GM12878 (cell line): ENCODE measurements around the gene CTRB1. TPM values are rescaled to one million over a fixed set of nuclear protein-coding genes. Genes with fewer than 3 reads are reported as not detected.

Source experiments
- ATAC-seq: fragments of 200-7000 bp; cut with Tn5 transposase; 3 replicates; pipeline ENCODE4 v1.9.1; 2020; ENCODE audit warnings: mild to moderate bottlenecking, moderate library complexity
- BruUV-seq: library from RNA; stranded (reverse); fragments of 400-500 nt; replicated peaks from 2 replicates; lab custom pipeline; 2021; lab: Mats Ljungman, UMichigan
- CTCF ChIA-PET: fragments of 300-600 bp; sonication (Branson Sonifier 250); formaldehyde crosslinking; extraction: SDS; loops from one replicate; lab custom pipeline; 2021; ENCODE audit warnings: inconsistent platforms; lab: Yijun Ruan, JAX
- POLR2A ChIA-PET: fragments of 350-600 bp; formaldehyde crosslinking; extraction: SDS; loops from one replicate; lab custom pipeline; 2021; ENCODE audit warnings: inconsistent platforms; lab: Charles Lee
- RAD21 ChIA-PET: fragments of 300-600 bp; sonication (Branson Sonifier 250); formaldehyde crosslinking; loops from one replicate; lab custom pipeline; 2023; ENCODE audit warnings: antibody characterized with exemption; ENCODE audit not compliant: unreplicated experiment; lab: Charles Lee
- SMC1A ChIA-PET: fragments of 300-600 bp; sonication (Branson Sonifier 250); formaldehyde crosslinking; loops from one replicate; lab custom pipeline; 2023; ENCODE audit not compliant: unreplicated experiment, uncharacterized antibody; lab: Charles Lee
- DNase-seq: peaks from one replicate; pipeline ENCODE4 v3.0.0-alpha.2; 2011; ENCODE audit warnings: low read depth, low spot score
- FAIRE-seq: peaks from 3 replicates; lab custom pipeline; 2011; peaks lifted over from hg19 to GRCh38; lab: Jason Lieb, UNC
- H2AFZ ChIP-seq: 2 replicates; pipeline ENCODE4 v1.6.0; 2011; ENCODE audit warnings: low read depth, low read length, control low read depth; ENCODE audit not compliant: control insufficient read depth
- H3K27ac ChIP-seq: 2 replicates; pipeline ENCODE4 v1.5.1; 2011; ENCODE audit warnings: control low read depth; ENCODE audit not compliant: control insufficient read depth, insufficient read depth
- H3K27me3 ChIP-seq, 2 experiments: replicated peaks in 1 of 2; 2 replicates each; pipeline versions ENCODE4 v1.6.0 to v1.6.1; 2011; ENCODE audit warnings: low read length in 1 of 2; ENCODE audit not compliant: control insufficient read depth in 2 of 2, insufficient read depth in 2 of 2
- H3K36me3 ChIP-seq, 2 experiments: 2 replicates each; pipeline ENCODE4 v1.5.1; 2011; ENCODE audit warnings: low read length in 1 of 2; ENCODE audit not compliant: control insufficient read depth in 2 of 2, insufficient read depth in 2 of 2
- H3K4me1 ChIP-seq: 2 replicates; pipeline ENCODE4 v1.6.1; 2011; ENCODE audit warnings: mild to moderate bottlenecking, low read length, moderate library complexity, mixed read lengths; ENCODE audit not compliant: control insufficient read depth, insufficient read depth
- H3K4me2 ChIP-seq: 2 replicates; pipeline ENCODE4 v1.6.0; 2011; ENCODE audit warnings: control low read depth; ENCODE audit not compliant: control insufficient read depth, insufficient read depth
- H3K4me3 ChIP-seq: fragments of 200-600 bp; sonication (generic); 2 replicates; pipeline ENCODE4 v1.5.1; 2016
- H3K79me2 ChIP-seq: 2 replicates; pipeline ENCODE4 v1.6.0; 2011; ENCODE audit warnings: low read length; ENCODE audit not compliant: control insufficient read depth, insufficient read depth
- H3K9ac ChIP-seq: 2 replicates; pipeline ENCODE4 v1.8.0; 2011; ENCODE audit warnings: low read length, control low read depth, mixed read lengths; ENCODE audit not compliant: control insufficient read depth, insufficient read depth
- H3K9me3 ChIP-seq: replicated peaks from 3 replicates; pipeline ENCODE4 v1.5.1; 2011; ENCODE audit warnings: mild to moderate bottlenecking, low read length; ENCODE audit not compliant: control insufficient read depth, insufficient read depth
- H4K20me1 ChIP-seq: 2 replicates; pipeline ENCODE4 v1.6.0; 2011; ENCODE audit not compliant: control insufficient read depth, insufficient read depth
- DPF2 ChIP-seq: fragments of 450-650 bp; IDR thresholded peaks from 2 replicates; pipeline ENCODE4 v1.6.1; 2017; ENCODE audit warnings: mild to moderate bottlenecking
- HDAC6 ChIP-seq: fragments of 200-600 bp; sonication (generic); IDR thresholded peaks from one replicate; pipeline ENCODE4 v1.8.0; 2017; ENCODE audit warnings: antibody characterized with exemption; ENCODE audit not compliant: unreplicated experiment
- MXI1 ChIP-seq: fragments of 150-350 bp; IDR thresholded peaks from 2 replicates; pipeline ENCODE4 v1.6.1; 2011; ENCODE audit warnings: low read depth, mild to moderate bottlenecking, inconsistent platforms, low read length, improper control_type of control experiment
- POLR2A ChIP-seq: IDR thresholded peaks from 2 replicates; pipeline ENCODE4 v1.6.1; 2011; ENCODE audit warnings: low read depth, mild to moderate bottlenecking, low read length
- RAD51 ChIP-seq: fragments of 450-650 bp; IDR thresholded peaks from 2 replicates; pipeline ENCODE4 v1.6.1; 2016; ENCODE audit warnings: moderate library complexity, mild to moderate bottlenecking, inconsistent platforms
- SMAD1 ChIP-seq: fragments of 450-650 bp; IDR thresholded peaks from 2 replicates; pipeline ENCODE4 v1.6.1; 2018; ENCODE audit warnings: mild to moderate bottlenecking, low read depth; ENCODE audit not compliant: partially characterized antibody
- SP1 ChIP-seq: IDR thresholded peaks from one replicate; pipeline ENCODE4 v1.6.1; 2011; ENCODE audit warnings: low read depth, low read length
- ZNF384 ChIP-seq: IDR thresholded peaks from 2 replicates; pipeline ENCODE4 v1.6.1; 2012; ENCODE audit warnings: low read depth, mild to moderate bottlenecking, low read length, improper control_type of control experiment, borderline replicate concordance
- WGBS: methylation state at CpG from one replicate; pipeline ENCODE4 v1.1.6; 2016; ENCODE audit warnings: low lambda C conversion rate; ENCODE audit not compliant: insufficient replicate concordance, insufficient coverage; ENCODE audit errors: missing lambda C conversion rate; 5-methylcytosine and 5-hydroxymethylcytosine counted together
- in situ Hi-C: fragments of 300-500 bp; cut with MboI; formaldehyde crosslinking; loops from 9 replicates; pipeline ENCODE4 v1.14.3; 2018; ENCODE audit warnings: mixed read lengths
- intact Hi-C: fragments of 100-400 bp; cut with micrococcal nuclease; formaldehyde crosslinking; loops from one replicate; pipeline ENCODE4 v1.14.2; 2022; ENCODE audit not compliant: unreplicated experiment
- polyA plus RNA-seq, 11 experiments: library from polyadenylated mRNA; depleted of rRNA in 4 of 11; unstranded in 6 of 11; stranded (reverse) in 5 of 11; fragments of >200 nt; fragmentation: Nextera tagmentation in 4 of 11; fragmentation: Illumina TruSeq in 1 of 11; extraction: Ambion mirVana in 4 of 11; extraction: Trizol in 1 of 11; gene quantifications; 1 replicate in 1 of 11; 2 replicates in 10 of 11; pipeline versions ENCODE4 v1.2.1 to v1.2.3, GENCODE V29; 2011 to 2016; ENCODE audit warnings: inconsistent platforms in 2 of 11, missing spikeins in 2 of 11, low read depth in 1 of 11
- total RNA-seq, 4 experiments: library from RNA; depleted of rRNA in 3 of 4; stranded (reverse); fragments of >200 nt in 3 of 4; fragmentation: Illumina TruSeq in 1 of 4; extraction: Trizol in 1 of 4; gene quantifications; 2 replicates each; pipeline versions ENCODE4 v1.2.1 to v1.2.3, GENCODE V29; 2013 to 2021
- TF ChIP-seq, protein P1 (sequence below): fragments of 450-650 bp; IDR thresholded peaks from 2 replicates; pipeline ENCODE4 v1.6.1; 2018; ENCODE audit warnings: borderline replicate concordance, mild to moderate bottlenecking; ENCODE audit not compliant: partially characterized antibody
- TF ChIP-seq, protein P2 (sequence below): fragments of 450-650 bp; IDR thresholded peaks from 2 replicates; pipeline ENCODE4 v1.6.1; 2017; ENCODE audit warnings: mild to moderate bottlenecking, moderate library complexity
- TF ChIP-seq, protein P3 (sequence below): IDR thresholded peaks from 2 replicates; pipeline ENCODE4 v1.6.1; 2012; ENCODE audit warnings: low read length, inconsistent platforms

CTRB1 gene
- total and polyA plus RNA-seq, 10 of the 15 experiments (the other 5 are each of a cell fraction or from before 2014, with no cell fraction given): 0.28 to 4.4 TPM; not detected in 8

DNA sequence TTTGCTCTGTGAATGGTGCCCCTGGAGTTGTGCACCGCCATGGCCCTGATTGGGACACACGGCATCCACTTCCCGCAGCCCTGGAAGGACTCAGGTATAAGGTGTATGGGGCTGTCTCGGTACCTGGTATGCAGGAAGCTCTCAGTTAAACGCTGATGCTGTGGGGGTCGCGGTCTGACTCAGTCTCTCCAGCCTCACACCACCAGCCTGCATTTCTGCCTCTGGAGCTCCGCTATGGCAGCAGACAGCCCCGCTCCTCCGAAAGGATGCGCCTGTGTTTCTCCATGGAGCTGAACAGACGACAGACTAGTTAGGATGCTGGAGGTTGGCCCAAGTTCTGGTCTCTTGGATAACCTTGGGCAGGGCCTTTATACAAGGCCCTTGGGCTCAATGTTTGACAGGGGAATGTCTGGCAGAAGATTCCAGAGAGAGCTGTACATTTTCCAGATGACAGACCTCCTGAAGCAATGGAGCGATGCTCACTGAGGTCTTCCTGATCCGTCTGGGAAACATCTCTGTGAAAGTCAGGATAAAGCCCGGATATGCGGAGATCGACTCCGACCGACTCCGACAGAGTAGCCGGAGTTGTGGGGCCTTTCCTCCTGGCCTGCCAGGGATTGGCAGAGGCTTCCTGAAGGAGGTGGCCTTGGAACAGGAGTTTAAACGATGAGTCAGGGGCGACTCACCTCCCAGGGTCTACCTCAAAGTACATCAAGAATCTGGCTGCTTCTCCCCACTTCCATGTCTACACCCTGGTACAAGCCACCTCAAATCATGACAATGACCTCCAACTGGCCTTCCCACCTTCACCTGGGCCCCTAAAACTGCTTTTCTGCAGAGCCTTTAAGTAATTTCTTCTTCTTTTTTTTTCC is 54.5 kb downstream of the CTRB1 start:
- ChIA-PET CTCF (interaction anchor here (0.8 to 1.4 kb wide), 4 partner anchors 8 to 73 kb away, joined by 3 to 7 read pairs (median 4); no protein-coding TSS in a partner anchor), RAD21 (no interaction called here), SMC1A (interaction anchor here (1.1 kb wide), 1 partner anchor 106 kb away, joined by 3 read pairs; no protein-coding TSS in a partner anchor), POLR2A (interaction anchor here (0.5 to 0.6 kb wide), 2 partner anchors 13 to 45 kb away, joined by 3 to 5 read pairs; no protein-coding TSS in a partner anchor)
- Histone ChIP-seq H3K9me3 (no peaks in the 10 kb centered on the region), H4K20me1 (no peaks in the 10 kb centered on the region), H3K27me3 (no peaks in the 10 kb centered on the region), H3K4me1 (peaks cover 18% of the 10 kb centered on the region), H2AFZ (no peak overlapping the region), H3K36me3 (no peaks in the 10 kb centered on the region), H3K4me2 (no peak overlapping the region), H3K4me3 (no peak overlapping the region), H3K79me2 (no peaks in the 10 kb centered on the region), H3K9ac (no peak overlapping the region), H3K27ac (no peak overlapping the region)
- ATAC-seq: no peak
- no peak for FAIRE-seq
- no TSS peak for BruUV-seq
- in situ Hi-C loops: no loop called here
- DNase-seq: no peak
- intact Hi-C loops: loop anchor here (5.0 kb wide), 1 partner anchor 44 kb away; no protein-coding TSS in a partner anchor
- TF ChIP-seq POLR2A (no peak), HDAC6 (no peak), RAD51 (no peak), DPF2 (no peak), SP1 (no peak), MXI1 (no peak), SMAD1 (no peak), ZNF384 (no peak)
- TF ChIP-seq, protein P1, sequence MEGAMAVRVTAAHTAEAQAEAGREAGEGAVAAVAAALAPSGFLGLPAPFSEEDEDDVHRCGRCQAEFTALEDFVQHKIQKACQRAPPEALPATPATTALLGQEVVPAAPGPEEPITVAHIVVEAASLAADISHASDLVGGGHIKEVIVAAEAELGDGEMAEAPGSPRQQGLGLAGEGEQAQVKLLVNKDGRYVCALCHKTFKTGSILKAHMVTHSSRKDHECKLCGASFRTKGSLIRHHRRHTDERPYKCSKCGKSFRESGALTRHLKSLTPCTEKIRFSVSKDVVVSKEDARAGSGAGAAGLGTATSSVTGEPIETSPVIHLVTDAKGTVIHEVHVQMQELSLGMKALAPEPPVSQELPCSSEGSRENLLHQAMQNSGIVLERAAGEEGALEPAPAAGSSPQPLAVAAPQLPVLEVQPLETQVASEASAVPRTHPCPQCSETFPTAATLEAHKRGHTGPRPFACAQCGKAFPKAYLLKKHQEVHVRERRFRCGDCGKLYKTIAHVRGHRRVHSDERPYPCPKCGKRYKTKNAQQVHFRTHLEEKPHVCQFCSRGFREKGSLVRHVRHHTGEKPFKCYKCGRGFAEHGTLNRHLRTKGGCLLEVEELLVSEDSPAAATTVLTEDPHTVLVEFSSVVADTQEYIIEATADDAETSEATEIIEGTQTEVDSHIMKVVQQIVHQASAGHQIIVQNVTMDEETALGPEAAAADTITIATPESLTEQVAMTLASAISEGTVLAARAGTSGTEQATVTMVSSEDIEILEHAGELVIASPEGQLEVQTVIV: no peak
- TF ChIP-seq, protein P2, sequence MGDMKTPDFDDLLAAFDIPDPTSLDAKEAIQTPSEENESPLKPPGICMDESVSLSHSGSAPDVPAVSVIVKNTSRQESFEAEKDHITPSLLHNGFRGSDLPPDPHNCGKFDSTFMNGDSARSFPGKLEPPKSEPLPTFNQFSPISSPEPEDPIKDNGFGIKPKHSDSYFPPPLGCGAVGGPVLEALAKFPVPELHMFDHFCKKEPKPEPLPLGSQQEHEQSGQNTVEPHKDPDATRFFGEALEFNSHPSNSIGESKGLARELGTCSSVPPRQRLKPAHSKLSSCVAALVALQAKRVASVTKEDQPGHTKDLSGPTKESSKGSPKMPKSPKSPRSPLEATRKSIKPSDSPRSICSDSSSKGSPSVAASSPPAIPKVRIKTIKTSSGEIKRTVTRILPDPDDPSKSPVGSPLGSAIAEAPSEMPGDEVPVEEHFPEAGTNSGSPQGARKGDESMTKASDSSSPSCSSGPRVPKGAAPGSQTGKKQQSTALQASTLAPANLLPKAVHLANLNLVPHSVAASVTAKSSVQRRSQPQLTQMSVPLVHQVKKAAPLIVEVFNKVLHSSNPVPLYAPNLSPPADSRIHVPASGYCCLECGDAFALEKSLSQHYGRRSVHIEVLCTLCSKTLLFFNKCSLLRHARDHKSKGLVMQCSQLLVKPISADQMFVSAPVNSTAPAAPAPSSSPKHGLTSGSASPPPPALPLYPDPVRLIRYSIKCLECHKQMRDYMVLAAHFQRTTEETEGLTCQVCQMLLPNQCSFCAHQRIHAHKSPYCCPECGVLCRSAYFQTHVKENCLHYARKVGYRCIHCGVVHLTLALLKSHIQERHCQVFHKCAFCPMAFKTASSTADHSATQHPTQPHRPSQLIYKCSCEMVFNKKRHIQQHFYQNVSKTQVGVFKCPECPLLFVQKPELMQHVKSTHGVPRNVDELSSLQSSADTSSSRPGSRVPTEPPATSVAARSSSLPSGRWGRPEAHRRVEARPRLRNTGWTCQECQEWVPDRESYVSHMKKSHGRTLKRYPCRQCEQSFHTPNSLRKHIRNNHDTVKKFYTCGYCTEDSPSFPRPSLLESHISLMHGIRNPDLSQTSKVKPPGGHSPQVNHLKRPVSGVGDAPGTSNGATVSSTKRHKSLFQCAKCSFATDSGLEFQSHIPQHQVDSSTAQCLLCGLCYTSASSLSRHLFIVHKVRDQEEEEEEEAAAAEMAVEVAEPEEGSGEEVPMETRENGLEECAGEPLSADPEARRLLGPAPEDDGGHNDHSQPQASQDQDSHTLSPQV: no peak
- TF ChIP-seq, protein P3, sequence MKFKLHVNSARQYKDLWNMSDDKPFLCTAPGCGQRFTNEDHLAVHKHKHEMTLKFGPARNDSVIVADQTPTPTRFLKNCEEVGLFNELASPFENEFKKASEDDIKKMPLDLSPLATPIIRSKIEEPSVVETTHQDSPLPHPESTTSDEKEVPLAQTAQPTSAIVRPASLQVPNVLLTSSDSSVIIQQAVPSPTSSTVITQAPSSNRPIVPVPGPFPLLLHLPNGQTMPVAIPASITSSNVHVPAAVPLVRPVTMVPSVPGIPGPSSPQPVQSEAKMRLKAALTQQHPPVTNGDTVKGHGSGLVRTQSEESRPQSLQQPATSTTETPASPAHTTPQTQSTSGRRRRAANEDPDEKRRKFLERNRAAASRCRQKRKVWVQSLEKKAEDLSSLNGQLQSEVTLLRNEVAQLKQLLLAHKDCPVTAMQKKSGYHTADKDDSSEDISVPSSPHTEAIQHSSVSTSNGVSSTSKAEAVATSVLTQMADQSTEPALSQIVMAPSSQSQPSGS: no peak
- 85% methylated on average over 23 of the region's 23 CpGs for WGBS
